Measurements from ENCODE around the gene USP12. TPM values are rescaled to one million over a fixed set of nuclear protein-coding genes. Genes with fewer than 3 reads are reported as not detected.
"Not testable (repeated sequence)": the region's sequence is repeated elsewhere in the genome, so short reads cannot be mapped to it uniquely, and the experiment has no call there.

USP12 gene
- total RNA-seq, 1 donor from 2014 or later: 19.7 TPM

GRCh38 chr13:27192973-27193372 is 21.4 kb upstream of the USP12 start:
- Histone ChIP-seq H3K9me3 (ENCODE audit: low read depth) (no peaks in the 10 kb centered on the region), H3K27ac (no peak overlapping the region), H3K79me2 (ENCODE audit: low read depth) (no peaks in the 10 kb centered on the region), H3K4me3 (no peak overlapping the region), H4K20me1 (ENCODE audit: low read depth) (no peaks in the 10 kb centered on the region), H3K27me3 (no peaks in the 10 kb centered on the region), H3K9ac (no peak overlapping the region), H2AFZ (replicated peaks) (no peak overlapping the region), H3K36me3 (no peaks in the 10 kb centered on the region), H3K4me1 (no peaks in the 10 kb centered on the region), H3K4me2 (no peak overlapping the region), H3F3A (ENCODE audit: low read depth) (no peaks in the 10 kb centered on the region)
- H3K4me1 Mint-ChIP-seq: peaks cover 13% of the 10 kb centered on the region
- H3K36me3 Mint-ChIP-seq: no peaks in the 10 kb centered on the region
- DNase-seq (ENCODE audit: low spot score): no peak
- H3K4me3 Mint-ChIP-seq: no peak overlapping the region
- peaks cover 3% of the 10 kb centered on the region for H3K9me3 Mint-ChIP-seq
- TF ChIP-seq CTCF (IDR thresholded peaks at IDR 0.05): no peak
- TF ChIP-seq EZH2 (IDR thresholded peaks at IDR 0.05): no peak
- no peak for TF ChIP-seq EZH2phosphoT487 (IDR thresholded peaks at IDR 0.05)
- peaks cover 4% of the 10 kb centered on the region for H3K27me3 Mint-ChIP-seq (ENCODE audit: insufficient read depth, low read depth)
- H3K27ac Mint-ChIP-seq: no peak overlapping the region

- not testable (repeated sequence) for H3K4me3 Mint-ChIP-seq, H3K27ac Mint-ChIP-seq
Measured at GRCh38 chr13:27192367-27192766, 20.8 kb upstream of the USP12 start.

GRCh38 chr13:27189192-27189591 is 17.6 kb upstream of the USP12 start:
- H2AFZ ChIP-seq (replicated peaks): no peak overlapping the region
- no peaks in the 10 kb centered on the region for H3K36me3 ChIP-seq
- H3K9ac ChIP-seq: no peak overlapping the region
- Mint-ChIP-seq H3K9me3 (no peaks in the 10 kb centered on the region), H3K27me3 (ENCODE audit: insufficient read depth, low read depth) (no peaks in the 10 kb centered on the region), H3K4me1 (peaks cover 1% of the 10 kb centered on the region), H3K27ac (no peak overlapping the region), H3K36me3 (no peaks in the 10 kb centered on the region), H3K4me3 (no peak overlapping the region)
- DNase-seq (ENCODE audit: low spot score): no peak
- H4K20me1 ChIP-seq (ENCODE audit: low read depth): no peaks in the 10 kb centered on the region
- no peak overlapping the region for H3K4me2 ChIP-seq
- no peaks in the 10 kb centered on the region for H3K27me3 ChIP-seq
- H3K27ac ChIP-seq: no peak overlapping the region
- H3F3A ChIP-seq (ENCODE audit: low read depth): no peaks in the 10 kb centered on the region
- TF ChIP-seq CTCF (IDR thresholded peaks at IDR 0.05) (no peak), EZH2 (IDR thresholded peaks at IDR 0.05) (no peak), EZH2phosphoT487 (IDR thresholded peaks at IDR 0.05) (no peak)
- no peaks in the 10 kb centered on the region for H3K9me3 ChIP-seq (ENCODE audit: low read depth)
- H3K4me3 ChIP-seq: no peak overlapping the region
- H3K79me2 ChIP-seq (ENCODE audit: low read depth): no peaks in the 10 kb centered on the region
- H3K4me1 ChIP-seq: no peaks in the 10 kb centered on the region

More at GRCh38 chr13:27192367-27192766, 20.8 kb upstream of the USP12 start:
- not testable (repeated sequence) for H3K4me1 ChIP-seq; H3K9me3 ChIP-seq (ENCODE audit: low read depth); H3K79me2 ChIP-seq (ENCODE audit: low read depth); H3K27me3 ChIP-seq; DNase-seq (ENCODE audit: low spot score); H3K27me3 Mint-ChIP-seq (ENCODE audit: insufficient read depth, low read depth); H2AFZ ChIP-seq (replicated peaks); H3K9ac ChIP-seq; H3K4me3 ChIP-seq; H3K27ac ChIP-seq; H4K20me1 ChIP-seq (ENCODE audit: low read depth); H3K36me3 ChIP-seq; H3K4me2 ChIP-seq; H3K36me3 Mint-ChIP-seq; H3K9me3 Mint-ChIP-seq; H3F3A ChIP-seq (ENCODE audit: low read depth)
- peaks cover 13% of the 10 kb centered on the region for H3K4me1 Mint-ChIP-seq

- Histone ChIP-seq H3K9me3 (ENCODE audit: low read depth) (no peaks in the 10 kb centered on the region), H3K9ac (no peak overlapping the region), H3K27me3 (no peaks in the 10 kb centered on the region), H3K36me3 (no peaks in the 10 kb centered on the region), H3F3A (ENCODE audit: low read depth) (no peaks in the 10 kb centered on the region), H3K4me2 (no peak overlapping the region), H4K20me1 (ENCODE audit: low read depth) (no peaks in the 10 kb centered on the region), H3K79me2 (ENCODE audit: low read depth) (no peaks in the 10 kb centered on the region), H2AFZ (replicated peaks) (no peak overlapping the region), H3K27ac (no peak overlapping the region), H3K4me1 (no peaks in the 10 kb centered on the region), H3K4me3 (no peak overlapping the region)
- TF ChIP-seq EZH2phosphoT487 (IDR thresholded peaks at IDR 0.05): no peak
- TF ChIP-seq EZH2 (IDR thresholded peaks at IDR 0.05): no peak
- TF ChIP-seq CTCF (IDR thresholded peaks at IDR 0.05): no peak
- Mint-ChIP-seq H3K27ac (no peak overlapping the region), H3K9me3 (no peaks in the 10 kb centered on the region), H3K36me3 (no peaks in the 10 kb centered on the region), H3K4me3 (no peak overlapping the region), H3K27me3 (ENCODE audit: insufficient read depth, low read depth) (no peaks in the 10 kb centered on the region), H3K4me1 (no peaks in the 10 kb centered on the region)
- DNase-seq (ENCODE audit: low spot score): no peak
Measured at GRCh38 chr13:27188239-27188638, 16.6 kb upstream of the USP12 start.
